Liver (tissue), 9 donors: Measurements from ENCODE around the gene HSPA12B. TPM values are rescaled to one million over a fixed set of nuclear protein-coding genes. Genes with fewer than 3 reads are reported as not detected.

ENCODE experiments used
- DNase-seq: peaks from one replicate; pipeline ENCODE4 v3.0.0-alpha.2; 2017; ENCODE audit warnings: low spot score
- H3K27ac ChIP-seq, 2 donors: one replicate each; pipeline ENCODE4 v1.7.0; 2013; ENCODE audit warnings: inconsistent platforms in 2 of 2, low read length in 2 of 2, control low read depth in 1 of 2, low read depth in 1 of 2, mild to moderate bottlenecking in 1 of 2
- H3K27me3 ChIP-seq, 4 donors: one replicate each; pipeline versions ENCODE4 v1.6.1 to v1.7.0; 2013; ENCODE audit warnings: low read length in 3 of 4, inconsistent platforms in 1 of 4, mild to moderate bottlenecking in 1 of 4, moderate library complexity in 1 of 4; ENCODE audit not compliant: control insufficient read depth in 4 of 4, insufficient read depth in 4 of 4
- H3K36me3 ChIP-seq, 4 donors: one replicate each; pipeline versions ENCODE4 v1.6.1 to v1.7.0; 2013; ENCODE audit warnings: low read length in 3 of 4, mild to moderate bottlenecking in 3 of 4, low read depth in 1 of 4, moderate library complexity in 1 of 4; ENCODE audit not compliant: control insufficient read depth in 4 of 4, insufficient read depth in 3 of 4
- H3K4me1 ChIP-seq, 4 donors: one replicate each; pipeline versions ENCODE4 v1.6.1 to v1.7.0; 2013; ENCODE audit warnings: low read length in 3 of 4, mild to moderate bottlenecking in 3 of 4, moderate library complexity in 1 of 4; ENCODE audit not compliant: control insufficient read depth in 4 of 4, insufficient read depth in 4 of 4
- H3K4me3 ChIP-seq, 3 donors: one replicate each; pipeline versions ENCODE4 v1.6.1 to v1.7.0; 2013; ENCODE audit warnings: low read length in 3 of 3, control low read depth in 1 of 3, low read depth in 1 of 3, mild to moderate bottlenecking in 1 of 3
- H3K9ac ChIP-seq, 2 donors: one replicate each; pipeline ENCODE4 v1.7.0; 2013; ENCODE audit warnings: low read length in 2 of 2, mild to moderate bottlenecking in 2 of 2, moderate library complexity in 2 of 2, control low read depth in 1 of 2, low read depth in 1 of 2
- H3K9me3 ChIP-seq, 4 donors: one replicate each; pipeline versions ENCODE4 v1.6.1 to v1.7.0; 2013; ENCODE audit warnings: low read length in 3 of 4; ENCODE audit not compliant: control insufficient read depth in 4 of 4
- EGR1 ChIP-seq, 2 donors: IDR thresholded peaks; 2 replicates each; pipeline ENCODE4 v1.6.1; 2016 to 2018; ENCODE audit warnings: antibody characterized with exemption in 2 of 2, low read depth in 2 of 2
- FOXA1 ChIP-seq: IDR thresholded peaks from 2 replicates; pipeline ENCODE4 v1.6.1; 2016; ENCODE audit warnings: antibody characterized with exemption
- FOXA2 ChIP-seq: IDR thresholded peaks from 2 replicates; pipeline ENCODE4 v1.6.1; 2016; ENCODE audit warnings: antibody characterized with exemption
- GABPA ChIP-seq, 2 donors: IDR thresholded peaks in 1 of 2; conservative IDR thresholded peaks in 1 of 2; 2 replicates each; pipeline ENCODE4 v1.6.1; 2016; ENCODE audit warnings: antibody characterized with exemption in 2 of 2, mild to moderate bottlenecking in 1 of 2, moderate library complexity in 1 of 2
- HNF4A ChIP-seq, 2 donors: conservative IDR thresholded peaks; 2 replicates each; pipeline ENCODE4 v1.6.1; 2016; ENCODE audit warnings: antibody characterized with exemption in 2 of 2, mild to moderate bottlenecking in 2 of 2
- HNF4G ChIP-seq: IDR thresholded peaks from 2 replicates; pipeline ENCODE4 v1.6.1; 2016; ENCODE audit warnings: antibody characterized with exemption
- JUND ChIP-seq, 2 donors: IDR thresholded peaks; 2 replicates each; pipeline ENCODE4 v1.6.1; 2016; ENCODE audit warnings: antibody characterized with exemption in 2 of 2
- NR2F2 ChIP-seq: IDR thresholded peaks from 2 replicates; pipeline ENCODE4 v1.6.1; 2016; ENCODE audit warnings: antibody characterized with exemption
- RAD21 ChIP-seq, 2 donors: IDR thresholded peaks; 2 replicates each; pipeline ENCODE4 v1.6.1; 2016; ENCODE audit warnings: antibody characterized with exemption in 2 of 2, mild to moderate bottlenecking in 2 of 2
- RXRA ChIP-seq, 2 donors: IDR thresholded peaks; 2 replicates each; pipeline ENCODE4 v1.6.1; 2017 to 2018; ENCODE audit warnings: antibody characterized with exemption in 2 of 2, mild to moderate bottlenecking in 1 of 2
- SP1 ChIP-seq: IDR thresholded peaks from 2 replicates; pipeline ENCODE4 v1.6.1; 2018; ENCODE audit warnings: antibody characterized with exemption, mild to moderate bottlenecking
- TAF1 ChIP-seq: conservative IDR thresholded peaks from 2 replicates; pipeline ENCODE4 v1.6.1; 2016; ENCODE audit warnings: antibody characterized with exemption, mild to moderate bottlenecking
- YY1 ChIP-seq: IDR thresholded peaks from 2 replicates; pipeline ENCODE4 v1.6.1; 2016; ENCODE audit warnings: antibody characterized with exemption, mild to moderate bottlenecking
- WGBS: extraction: QIAGEN DNeasy Blood & Tissue Kit; methylation state at CpG from one replicate; pipeline ENCODE4 v1.1.7; 2013; 5-methylcytosine and 5-hydroxymethylcytosine counted together
- polyA plus RNA-seq, 2 donors: library from polyadenylated mRNA; stranded (reverse) in 1 of 2; unstranded in 1 of 2; fragments of 200-250 nt in 1 of 2; fragments of >200 nt in 1 of 2; fragmentation: Nextera tagmentation in 1 of 2; extraction: Ambion mirVana in 1 of 2; gene quantifications; one replicate each; pipeline versions ENCODE4 v1.2.1 to v1.2.3, GENCODE V29; 2013 to 2015
- total RNA-seq, 2 donors: library from RNA; depleted of rRNA; stranded (reverse); fragments of >200 nt; gene quantifications; one replicate each; pipeline ENCODE4 v1.2.3, GENCODE V29; 2014
- TF ChIP-seq, protein P1 (sequence below): fragments of 150-350 bp; IDR thresholded peaks from 2 replicates; pipeline ENCODE4 v1.5.1; 2017; ENCODE audit warnings: improper control_type of control experiment, low read depth, low read length; ENCODE audit not compliant: missing input control
- TF ChIP-seq, protein P2 (sequence below): IDR thresholded peaks from 2 replicates; pipeline ENCODE4 v1.6.1; 2016; ENCODE audit warnings: antibody characterized with exemption
- TF ChIP-seq, protein P3 (sequence below): IDR thresholded peaks from 2 replicates; pipeline ENCODE4 v1.6.1; 2016; ENCODE audit warnings: antibody characterized with exemption
- TF ChIP-seq, protein P4 (sequence below): IDR thresholded peaks from 2 replicates; pipeline ENCODE4 v1.6.1; 2016; ENCODE audit warnings: antibody characterized with exemption, mild to moderate bottlenecking
- TF ChIP-seq, protein P5 (sequence below): IDR thresholded peaks from 2 replicates; pipeline ENCODE4 v1.6.1; 2016; ENCODE audit warnings: antibody characterized with exemption
- donor health status: healthy.
- donor health status: healthy.
- donor health status: healthy.
- donor health status: healthy.
- donor health status: healthy.

The HSPA12B gene
- total and polyA plus RNA-seq, 4 donors = 0.72 to 1.8 (median 0.87) TPM

DNA sequence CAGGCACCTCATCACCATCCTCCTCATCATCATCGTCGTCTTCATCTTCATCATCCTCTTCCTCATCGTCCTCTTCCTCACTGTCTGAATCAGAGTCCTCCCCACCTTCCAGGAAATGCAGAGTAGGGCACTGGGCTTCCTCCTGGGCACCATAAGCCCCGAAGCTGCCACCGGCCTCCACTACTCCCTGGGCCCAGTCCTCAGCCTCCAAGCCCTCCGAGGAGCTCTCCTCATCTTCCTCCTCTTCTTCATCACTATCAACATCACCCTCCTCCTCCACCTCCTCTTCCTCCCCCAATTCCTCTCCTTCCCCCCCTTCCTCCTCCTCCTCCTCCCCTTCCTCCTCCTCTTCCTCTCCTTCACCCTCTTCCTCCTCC, 52.4 kb downstream of the HSPA12B start:
- DNase-seq = no peak
- Histone ChIP-seq H3K4me3 (no peak overlapping the region), H3K9me3 (no peaks in the 10 kb centered on the region), H3K36me3 (peaks cover 0 to 5% (median 0%) of the 10 kb centered on the region in 4 donors), H3K27ac (no peak overlapping the region), H3K27me3 (no peaks in the 10 kb centered on the region), H3K4me1 (peaks cover 14 to 41% (median 31%) of the 10 kb centered on the region in 4 donors), H3K9ac (no peak overlapping the region)
- TF ChIP-seq FOXA2 (no peak), GABPA (IDR thresholded peaks at IDR 0.05 in 1 of 2, conservative IDR thresholded peaks at IDR 0.05 in 1 of 2) (no peak), TAF1 (no peak), NR2F2 (no peak), RXRA (IDR thresholded peaks at IDR 0.05) (no peak), FOXA1 (no peak), SP1 (no peak), HNF4G (no peak), EGR1 (IDR thresholded peaks at IDR 0.05; ENCODE audit: low read depth in 2 of 2) (no peak), YY1 (no peak), HNF4A (conservative IDR thresholded peaks at IDR 0.05) (no peak), RAD21 (IDR thresholded peaks at IDR 0.05) (no peak), JUND (IDR thresholded peaks at IDR 0.05) (no peak)
- TF ChIP-seq, protein P1, sequence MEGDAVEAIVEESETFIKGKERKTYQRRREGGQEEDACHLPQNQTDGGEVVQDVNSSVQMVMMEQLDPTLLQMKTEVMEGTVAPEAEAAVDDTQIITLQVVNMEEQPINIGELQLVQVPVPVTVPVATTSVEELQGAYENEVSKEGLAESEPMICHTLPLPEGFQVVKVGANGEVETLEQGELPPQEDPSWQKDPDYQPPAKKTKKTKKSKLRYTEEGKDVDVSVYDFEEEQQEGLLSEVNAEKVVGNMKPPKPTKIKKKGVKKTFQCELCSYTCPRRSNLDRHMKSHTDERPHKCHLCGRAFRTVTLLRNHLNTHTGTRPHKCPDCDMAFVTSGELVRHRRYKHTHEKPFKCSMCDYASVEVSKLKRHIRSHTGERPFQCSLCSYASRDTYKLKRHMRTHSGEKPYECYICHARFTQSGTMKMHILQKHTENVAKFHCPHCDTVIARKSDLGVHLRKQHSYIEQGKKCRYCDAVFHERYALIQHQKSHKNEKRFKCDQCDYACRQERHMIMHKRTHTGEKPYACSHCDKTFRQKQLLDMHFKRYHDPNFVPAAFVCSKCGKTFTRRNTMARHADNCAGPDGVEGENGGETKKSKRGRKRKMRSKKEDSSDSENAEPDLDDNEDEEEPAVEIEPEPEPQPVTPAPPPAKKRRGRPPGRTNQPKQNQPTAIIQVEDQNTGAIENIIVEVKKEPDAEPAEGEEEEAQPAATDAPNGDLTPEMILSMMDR = no peak
- TF ChIP-seq, protein P2, sequence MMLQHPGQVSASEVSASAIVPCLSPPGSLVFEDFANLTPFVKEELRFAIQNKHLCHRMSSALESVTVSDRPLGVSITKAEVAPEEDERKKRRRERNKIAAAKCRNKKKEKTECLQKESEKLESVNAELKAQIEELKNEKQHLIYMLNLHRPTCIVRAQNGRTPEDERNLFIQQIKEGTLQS = no peak
- TF ChIP-seq, protein P3, sequence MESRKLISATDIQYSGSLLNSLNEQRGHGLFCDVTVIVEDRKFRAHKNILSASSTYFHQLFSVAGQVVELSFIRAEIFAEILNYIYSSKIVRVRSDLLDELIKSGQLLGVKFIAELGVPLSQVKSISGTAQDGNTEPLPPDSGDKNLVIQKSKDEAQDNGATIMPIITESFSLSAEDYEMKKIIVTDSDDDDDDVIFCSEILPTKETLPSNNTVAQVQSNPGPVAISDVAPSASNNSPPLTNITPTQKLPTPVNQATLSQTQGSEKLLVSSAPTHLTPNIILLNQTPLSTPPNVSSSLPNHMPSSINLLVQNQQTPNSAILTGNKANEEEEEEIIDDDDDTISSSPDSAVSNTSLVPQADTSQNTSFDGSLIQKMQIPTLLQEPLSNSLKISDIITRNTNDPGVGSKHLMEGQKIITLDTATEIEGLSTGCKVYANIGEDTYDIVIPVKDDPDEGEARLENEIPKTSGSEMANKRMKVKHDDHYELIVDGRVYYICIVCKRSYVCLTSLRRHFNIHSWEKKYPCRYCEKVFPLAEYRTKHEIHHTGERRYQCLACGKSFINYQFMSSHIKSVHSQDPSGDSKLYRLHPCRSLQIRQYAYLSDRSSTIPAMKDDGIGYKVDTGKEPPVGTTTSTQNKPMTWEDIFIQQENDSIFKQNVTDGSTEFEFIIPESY = no peak
- TF ChIP-seq, protein P4, sequence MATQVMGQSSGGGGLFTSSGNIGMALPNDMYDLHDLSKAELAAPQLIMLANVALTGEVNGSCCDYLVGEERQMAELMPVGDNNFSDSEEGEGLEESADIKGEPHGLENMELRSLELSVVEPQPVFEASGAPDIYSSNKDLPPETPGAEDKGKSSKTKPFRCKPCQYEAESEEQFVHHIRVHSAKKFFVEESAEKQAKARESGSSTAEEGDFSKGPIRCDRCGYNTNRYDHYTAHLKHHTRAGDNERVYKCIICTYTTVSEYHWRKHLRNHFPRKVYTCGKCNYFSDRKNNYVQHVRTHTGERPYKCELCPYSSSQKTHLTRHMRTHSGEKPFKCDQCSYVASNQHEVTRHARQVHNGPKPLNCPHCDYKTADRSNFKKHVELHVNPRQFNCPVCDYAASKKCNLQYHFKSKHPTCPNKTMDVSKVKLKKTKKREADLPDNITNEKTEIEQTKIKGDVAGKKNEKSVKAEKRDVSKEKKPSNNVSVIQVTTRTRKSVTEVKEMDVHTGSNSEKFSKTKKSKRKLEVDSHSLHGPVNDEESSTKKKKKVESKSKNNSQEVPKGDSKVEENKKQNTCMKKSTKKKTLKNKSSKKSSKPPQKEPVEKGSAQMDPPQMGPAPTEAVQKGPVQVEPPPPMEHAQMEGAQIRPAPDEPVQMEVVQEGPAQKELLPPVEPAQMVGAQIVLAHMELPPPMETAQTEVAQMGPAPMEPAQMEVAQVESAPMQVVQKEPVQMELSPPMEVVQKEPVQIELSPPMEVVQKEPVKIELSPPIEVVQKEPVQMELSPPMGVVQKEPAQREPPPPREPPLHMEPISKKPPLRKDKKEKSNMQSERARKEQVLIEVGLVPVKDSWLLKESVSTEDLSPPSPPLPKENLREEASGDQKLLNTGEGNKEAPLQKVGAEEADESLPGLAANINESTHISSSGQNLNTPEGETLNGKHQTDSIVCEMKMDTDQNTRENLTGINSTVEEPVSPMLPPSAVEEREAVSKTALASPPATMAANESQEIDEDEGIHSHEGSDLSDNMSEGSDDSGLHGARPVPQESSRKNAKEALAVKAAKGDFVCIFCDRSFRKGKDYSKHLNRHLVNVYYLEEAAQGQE = no peak
- TF ChIP-seq, protein P5, sequence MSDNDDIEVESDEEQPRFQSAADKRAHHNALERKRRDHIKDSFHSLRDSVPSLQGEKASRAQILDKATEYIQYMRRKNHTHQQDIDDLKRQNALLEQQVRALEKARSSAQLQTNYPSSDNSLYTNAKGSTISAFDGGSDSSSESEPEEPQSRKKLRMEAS = no peak
- 91% methylated on average over 6 of the region's 6 CpGs for WGBS
